GM21528 (cell line): ENCODE results near the gene CDH23.
"Not testable (repeated sequence)": the region's sequence is repeated elsewhere in the genome, so short reads cannot be mapped to it uniquely, and the experiment has no call there.

Experiments
- ATAC-seq: cut with Tn5 transposase; IDR thresholded peaks from one replicate; pipeline ENCODE4 v1.9.1; 2021; ENCODE audit warnings: mild to moderate bottlenecking, moderate library complexity; ENCODE audit not compliant: unreplicated experiment, low FRiP score

Gene CDH23

GRCh38 chr10:71396711-71397295 lies at the start of gene CDH23:
CDH23 (plus strand) TSS chr10:71396920; CDS start chr10:71439832, 42,912 bp downstream.
- ATAC-seq, result no peak

GRCh38 chr10:71347587-71348395 lies 48.9 kb upstream of the CDH23 start:
- no peak for ATAC-seq

- no peak for ATAC-seq
Observed at GRCh38 chr10:71348850-71349249, 47.9 kb upstream of the CDH23 start.

GRCh38 chr10:71349406-71349805 lies 47.3 kb upstream of the CDH23 start:
- ATAC-seq, result no peak

GRCh38 chr10:71351087-71351486 lies 45.6 kb upstream of the CDH23 start:
- ATAC-seq, result no peak

GRCh38 chr10:71351628-71352319 lies 44.9 kb upstream of the CDH23 start:
- ATAC-seq, result no peak

- ATAC-seq, result no peak
Observed at GRCh38 chr10:71353639-71354038, 43.1 kb upstream of the CDH23 start.

- ATAC-seq, result no peak
Observed at GRCh38 chr10:71354776-71355175, 41.9 kb upstream of the CDH23 start.

- no peak for ATAC-seq
Observed at GRCh38 chr10:71355886-71356285, 40.8 kb upstream of the CDH23 start.

GRCh38 chr10:71357792-71358265 lies 38.9 kb upstream of the CDH23 start:
- no peak for ATAC-seq

- no peak for ATAC-seq
Observed at GRCh38 chr10:71358277-71358676, 38.4 kb upstream of the CDH23 start.

GRCh38 chr10:71358906-71359305 lies 37.8 kb upstream of the CDH23 start:
- ATAC-seq, result not testable (repeated sequence)

GRCh38 chr10:71359364-71360046 lies 37.2 kb upstream of the CDH23 start:
- ATAC-seq, result no peak

- ATAC-seq, result no peak
Observed at GRCh38 chr10:71360735-71361134, 36.0 kb upstream of the CDH23 start.

- ATAC-seq, result no peak
Observed at GRCh38 chr10:71361581-71361980, 35.1 kb upstream of the CDH23 start.

GRCh38 chr10:71362141-71362540 lies 34.6 kb upstream of the CDH23 start:
- ATAC-seq, result no peak

GRCh38 chr10:71363936-71364335 lies 32.8 kb upstream of the CDH23 start:
- no peak for ATAC-seq

- ATAC-seq, result no peak
Observed at GRCh38 chr10:71365366-71365765, 31.4 kb upstream of the CDH23 start.

- no peak for ATAC-seq
Observed at GRCh38 chr10:71366690-71367089, 30.0 kb upstream of the CDH23 start.

GRCh38 chr10:71367271-71367670 lies 29.4 kb upstream of the CDH23 start:
- ATAC-seq, result no peak

GRCh38 chr10:71368176-71368575 lies 28.5 kb upstream of the CDH23 start:
- no peak for ATAC-seq
